Liver (tissue), 9 donors: ENCODE data around the gene GALNTL6. TPM values are rescaled to one million over a fixed set of nuclear protein-coding genes. Genes with fewer than 3 reads are reported as not detected.

ENCODE experiments used
- DNase-seq: peaks from one replicate; pipeline ENCODE4 v3.0.0-alpha.2; 2017; ENCODE audit warnings: low spot score
- H3K27ac ChIP-seq, 2 donors: one replicate each; pipeline ENCODE4 v1.7.0; 2013; ENCODE audit warnings: inconsistent platforms in 2 of 2, low read length in 2 of 2, control low read depth in 1 of 2, low read depth in 1 of 2, mild to moderate bottlenecking in 1 of 2
- H3K27me3 ChIP-seq, 4 donors: one replicate each; pipeline versions ENCODE4 v1.6.1 to v1.7.0; 2013; ENCODE audit warnings: low read length in 3 of 4, inconsistent platforms in 1 of 4, mild to moderate bottlenecking in 1 of 4, moderate library complexity in 1 of 4; ENCODE audit not compliant: control insufficient read depth in 4 of 4, insufficient read depth in 4 of 4
- H3K36me3 ChIP-seq, 4 donors: one replicate each; pipeline versions ENCODE4 v1.6.1 to v1.7.0; 2013; ENCODE audit warnings: low read length in 3 of 4, mild to moderate bottlenecking in 3 of 4, low read depth in 1 of 4, moderate library complexity in 1 of 4; ENCODE audit not compliant: control insufficient read depth in 4 of 4, insufficient read depth in 3 of 4
- H3K4me1 ChIP-seq, 4 donors: one replicate each; pipeline versions ENCODE4 v1.6.1 to v1.7.0; 2013; ENCODE audit warnings: low read length in 3 of 4, mild to moderate bottlenecking in 3 of 4, moderate library complexity in 1 of 4; ENCODE audit not compliant: control insufficient read depth in 4 of 4, insufficient read depth in 4 of 4
- H3K4me3 ChIP-seq, 3 donors: one replicate each; pipeline versions ENCODE4 v1.6.1 to v1.7.0; 2013; ENCODE audit warnings: low read length in 3 of 3, control low read depth in 1 of 3, low read depth in 1 of 3, mild to moderate bottlenecking in 1 of 3
- H3K9ac ChIP-seq, 2 donors: one replicate each; pipeline ENCODE4 v1.7.0; 2013; ENCODE audit warnings: low read length in 2 of 2, mild to moderate bottlenecking in 2 of 2, moderate library complexity in 2 of 2, control low read depth in 1 of 2, low read depth in 1 of 2
- H3K9me3 ChIP-seq, 4 donors: one replicate each; pipeline versions ENCODE4 v1.6.1 to v1.7.0; 2013; ENCODE audit warnings: low read length in 3 of 4; ENCODE audit not compliant: control insufficient read depth in 4 of 4
- ATF3 ChIP-seq: IDR thresholded peaks from 2 replicates; pipeline ENCODE4 v1.6.1; 2016; ENCODE audit warnings: antibody characterized with exemption
- CTCF ChIP-seq: fragments of 150-350 bp; IDR thresholded peaks from 2 replicates; pipeline ENCODE4 v1.5.1; 2017; ENCODE audit warnings: improper control_type of control experiment, low read depth, low read length; ENCODE audit not compliant: missing input control
- EGR1 ChIP-seq, 2 donors: IDR thresholded peaks; 2 replicates each; pipeline ENCODE4 v1.6.1; 2016 to 2018; ENCODE audit warnings: antibody characterized with exemption in 2 of 2, low read depth in 2 of 2
- FOXA2 ChIP-seq: IDR thresholded peaks from 2 replicates; pipeline ENCODE4 v1.6.1; 2016; ENCODE audit warnings: antibody characterized with exemption
- GABPA ChIP-seq, 2 donors: IDR thresholded peaks in 1 of 2; conservative IDR thresholded peaks in 1 of 2; 2 replicates each; pipeline ENCODE4 v1.6.1; 2016; ENCODE audit warnings: antibody characterized with exemption in 2 of 2, mild to moderate bottlenecking in 1 of 2, moderate library complexity in 1 of 2
- HNF4A ChIP-seq, 2 donors: conservative IDR thresholded peaks; 2 replicates each; pipeline ENCODE4 v1.6.1; 2016; ENCODE audit warnings: antibody characterized with exemption in 2 of 2, mild to moderate bottlenecking in 2 of 2
- HNF4G ChIP-seq: IDR thresholded peaks from 2 replicates; pipeline ENCODE4 v1.6.1; 2016; ENCODE audit warnings: antibody characterized with exemption
- JUND ChIP-seq, 2 donors: IDR thresholded peaks; 2 replicates each; pipeline ENCODE4 v1.6.1; 2016; ENCODE audit warnings: antibody characterized with exemption in 2 of 2
- RAD21 ChIP-seq, 2 donors: IDR thresholded peaks; 2 replicates each; pipeline ENCODE4 v1.6.1; 2016; ENCODE audit warnings: antibody characterized with exemption in 2 of 2, mild to moderate bottlenecking in 2 of 2
- REST ChIP-seq: IDR thresholded peaks from 2 replicates; pipeline ENCODE4 v1.6.1; 2016; ENCODE audit warnings: antibody characterized with exemption, mild to moderate bottlenecking
- RXRA ChIP-seq, 2 donors: IDR thresholded peaks; 2 replicates each; pipeline ENCODE4 v1.6.1; 2017 to 2018; ENCODE audit warnings: antibody characterized with exemption in 2 of 2, mild to moderate bottlenecking in 1 of 2
- TAF1 ChIP-seq: conservative IDR thresholded peaks from 2 replicates; pipeline ENCODE4 v1.6.1; 2016; ENCODE audit warnings: antibody characterized with exemption, mild to moderate bottlenecking
- ZBTB33 ChIP-seq: IDR thresholded peaks from 2 replicates; pipeline ENCODE4 v1.6.1; 2016; ENCODE audit warnings: antibody characterized with exemption
- WGBS: extraction: QIAGEN DNeasy Blood & Tissue Kit; methylation state at CpG from one replicate; pipeline ENCODE4 v1.1.7; 2013; 5-methylcytosine and 5-hydroxymethylcytosine counted together
- polyA plus RNA-seq, 2 donors: library from polyadenylated mRNA; stranded (reverse) in 1 of 2; unstranded in 1 of 2; fragments of 200-250 nt in 1 of 2; fragments of >200 nt in 1 of 2; fragmentation: Nextera tagmentation in 1 of 2; extraction: Ambion mirVana in 1 of 2; gene quantifications; one replicate each; pipeline versions ENCODE4 v1.2.1 to v1.2.3, GENCODE V29; 2013 to 2015
- total RNA-seq, 2 donors: library from RNA; depleted of rRNA; stranded (reverse); fragments of >200 nt; gene quantifications; one replicate each; pipeline ENCODE4 v1.2.3, GENCODE V29; 2014
- donor health status: healthy.
- donor health status: healthy.
- donor health status: healthy.
- donor health status: healthy.
- donor health status: healthy.

The GALNTL6 gene
- total and polyA plus RNA-seq, 4 donors: 0.06 to 0.08 TPM; not detected in 2

- no peaks in the 10 kb centered on the region for H3K4me1 ChIP-seq
- no peak for DNase-seq
- no peak overlapping the region for H3K4me3 ChIP-seq
- H3K9me3 ChIP-seq: no peaks in the 10 kb centered on the region
- no peak for TF ChIP-seq ATF3
- no peak for TF ChIP-seq GABPA (IDR thresholded peaks at IDR 0.05 in 1 of 2, conservative IDR thresholded peaks at IDR 0.05 in 1 of 2)
- TF ChIP-seq TAF1: no peak
- TF ChIP-seq HNF4A (conservative IDR thresholded peaks at IDR 0.05): no peak
- TF ChIP-seq REST: no peak
- no peak for TF ChIP-seq RAD21 (IDR thresholded peaks at IDR 0.05)
- no peak overlapping the region for H3K9ac ChIP-seq
- no peaks in the 10 kb centered on the region for H3K36me3 ChIP-seq
- WGBS: 90% methylated on average over 6 of the region's 6 CpGs
- no peak overlapping the region for H3K27ac ChIP-seq
- H3K27me3 ChIP-seq: no peaks in the 10 kb centered on the region
Measured at GRCh38 chr4:173002830-173003561, 1189.8 kb downstream of the GALNTL6 start.

GRCh38 chr4:173005912-173006633 is 1192.9 kb downstream of the GALNTL6 start:
- DNase-seq: no peak
- TF ChIP-seq TAF1 (no peak), HNF4A (conservative IDR thresholded peaks at IDR 0.05) (peak in 1 of 2 donors; percentile 13), JUND (IDR thresholded peaks at IDR 0.05) (no peak)
- no peaks in the 10 kb centered on the region for H3K9me3 ChIP-seq
- WGBS: 40% methylated on average over 3 of the region's 3 CpGs
- no peaks in the 10 kb centered on the region for H3K4me1 ChIP-seq
- H3K27me3 ChIP-seq: no peaks in the 10 kb centered on the region
- no peaks in the 10 kb centered on the region for H3K36me3 ChIP-seq
- H3K9ac ChIP-seq: no peak overlapping the region
- H3K27ac ChIP-seq: no peak overlapping the region
- no peak overlapping the region for H3K4me3 ChIP-seq

- Histone ChIP-seq H3K36me3 (no peaks in the 10 kb centered on the region), H3K9me3 (no peaks in the 10 kb centered on the region), H3K27me3 (no peaks in the 10 kb centered on the region), H3K4me3 (no peak overlapping the region), H3K4me1 (no peaks in the 10 kb centered on the region), H3K27ac (no peak overlapping the region), H3K9ac (no peak overlapping the region)
- TF ChIP-seq RXRA (IDR thresholded peaks at IDR 0.05) (no peak), CTCF (no peak), EGR1 (IDR thresholded peaks at IDR 0.05; ENCODE audit: low read depth in 2 of 2) (no peak), FOXA2 (no peak), HNF4G (no peak), TAF1 (no peak), ZBTB33 (no peak), HNF4A (conservative IDR thresholded peaks at IDR 0.05) (no peak)
- no peak for DNase-seq
- 91% methylated on average over 3 of the region's 3 CpGs for WGBS
Measured at GRCh38 chr4:173008436-173008835, 1195.2 kb downstream of the GALNTL6 start.
